ENCODE results near the gene SDHA. TPM values are rescaled to one million over a fixed set of nuclear protein-coding genes. Genes with fewer than 3 reads are reported as not detected.

Gene SDHA
- total RNA-seq, 4 donors from 2014 or later = 67.7 to 95.3 (median 78.3) TPM

GRCh38 chr5:171801-172331, 46.3 kb upstream of the SDHA start:
- Histone ChIP-seq H3K4me3 (no peak overlapping the region), H3K36me3 (no peaks in the 10 kb centered on the region), H3K27ac (no peak overlapping the region), H3K27me3 (no peaks in the 10 kb centered on the region), H3K4me1 (no peaks in the 10 kb centered on the region), H3K9me3 (no peaks in the 10 kb centered on the region)
- no peak for TF ChIP-seq EP300 (IDR thresholded peaks at IDR 0.05)
- TF ChIP-seq POLR2A (IDR thresholded peaks at IDR 0.05) = no peak
- TF ChIP-seq, protein P1, sequence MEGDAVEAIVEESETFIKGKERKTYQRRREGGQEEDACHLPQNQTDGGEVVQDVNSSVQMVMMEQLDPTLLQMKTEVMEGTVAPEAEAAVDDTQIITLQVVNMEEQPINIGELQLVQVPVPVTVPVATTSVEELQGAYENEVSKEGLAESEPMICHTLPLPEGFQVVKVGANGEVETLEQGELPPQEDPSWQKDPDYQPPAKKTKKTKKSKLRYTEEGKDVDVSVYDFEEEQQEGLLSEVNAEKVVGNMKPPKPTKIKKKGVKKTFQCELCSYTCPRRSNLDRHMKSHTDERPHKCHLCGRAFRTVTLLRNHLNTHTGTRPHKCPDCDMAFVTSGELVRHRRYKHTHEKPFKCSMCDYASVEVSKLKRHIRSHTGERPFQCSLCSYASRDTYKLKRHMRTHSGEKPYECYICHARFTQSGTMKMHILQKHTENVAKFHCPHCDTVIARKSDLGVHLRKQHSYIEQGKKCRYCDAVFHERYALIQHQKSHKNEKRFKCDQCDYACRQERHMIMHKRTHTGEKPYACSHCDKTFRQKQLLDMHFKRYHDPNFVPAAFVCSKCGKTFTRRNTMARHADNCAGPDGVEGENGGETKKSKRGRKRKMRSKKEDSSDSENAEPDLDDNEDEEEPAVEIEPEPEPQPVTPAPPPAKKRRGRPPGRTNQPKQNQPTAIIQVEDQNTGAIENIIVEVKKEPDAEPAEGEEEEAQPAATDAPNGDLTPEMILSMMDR (IDR thresholded peaks at IDR 0.05) = no peak
- WGBS, 2 donors = 83 to 87% methylated on average over 15 to 16 of the region's 23 CpGs
- DNase-seq (ENCODE audit: low spot score in 2 of 2) = no peak

GRCh38 chr5:172421-172820, 45.7 kb upstream of the SDHA start:
- 57 to 67% methylated on average over 13 of the region's 13 CpGs for WGBS, 2 donors
- H3K27ac ChIP-seq = no peak overlapping the region

GRCh38 chr5:172841-173251, 45.3 kb upstream of the SDHA start:
- DNase-seq (ENCODE audit: low spot score in 2 of 2) = no peak
- no peaks in the 10 kb centered on the region for H3K9me3 ChIP-seq
- no peaks in the 10 kb centered on the region for H3K27me3 ChIP-seq
- no peak overlapping the region for H3K27ac ChIP-seq
- 74 to 76% methylated on average over 17 of the region's 17 CpGs for WGBS, 2 donors
- no peaks in the 10 kb centered on the region for H3K4me1 ChIP-seq
- no peak for TF ChIP-seq POLR2A (IDR thresholded peaks at IDR 0.05)
- TF ChIP-seq, protein P1 (IDR thresholded peaks at IDR 0.05) = no peak
- no peak for TF ChIP-seq EP300 (IDR thresholded peaks at IDR 0.05)
- no peak overlapping the region for H3K4me3 ChIP-seq
- H3K36me3 ChIP-seq = no peaks in the 10 kb centered on the region

More at GRCh38 chr5:172421-172820, 45.7 kb upstream of the SDHA start:
- H3K4me3 ChIP-seq = no peak overlapping the region
- no peaks in the 10 kb centered on the region for H3K4me1 ChIP-seq
- no peaks in the 10 kb centered on the region for H3K9me3 ChIP-seq
- no peaks in the 10 kb centered on the region for H3K27me3 ChIP-seq
- TF ChIP-seq POLR2A (IDR thresholded peaks at IDR 0.05) (no peak), EP300 (IDR thresholded peaks at IDR 0.05) (no peak)
- TF ChIP-seq, protein P1 (IDR thresholded peaks at IDR 0.05) = no peak
- no peak for DNase-seq (ENCODE audit: low spot score in 2 of 2)
- H3K36me3 ChIP-seq = no peaks in the 10 kb centered on the region

GRCh38 chr5:173392-174290, 44.5 kb upstream of the SDHA start:
- no peak for DNase-seq (ENCODE audit: low spot score in 2 of 2)
- WGBS, 2 donors = 62 to 73% methylated on average over 20 to 21 of the region's 22 CpGs
- TF ChIP-seq EP300 (IDR thresholded peaks at IDR 0.05) (no peak), POLR2A (IDR thresholded peaks at IDR 0.05) (no peak)
- TF ChIP-seq, protein P1 (IDR thresholded peaks at IDR 0.05) = no peak

DNA sequence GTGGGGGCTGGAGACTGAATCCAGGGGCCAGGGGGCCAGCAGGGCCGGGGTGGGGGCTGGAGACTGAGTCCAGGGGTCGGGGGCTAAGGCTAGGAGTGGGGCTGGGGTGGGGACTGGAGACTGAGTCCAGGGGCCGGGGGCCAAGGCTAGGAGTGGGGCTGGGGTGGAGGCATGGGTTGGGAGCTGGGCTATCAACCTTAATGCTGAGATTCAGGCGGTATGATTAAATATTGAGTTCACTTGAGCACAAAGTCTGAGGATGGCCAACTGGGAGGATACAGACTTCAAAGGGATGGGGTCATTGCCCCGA, 43.9 kb upstream of the SDHA start:
- WGBS, 2 donors = 88 to 91% methylated on average over 5 of the region's 5 CpGs
- H3K9me3 ChIP-seq = no peaks in the 10 kb centered on the region
- H3K27me3 ChIP-seq = no peaks in the 10 kb centered on the region
- H3K4me3 ChIP-seq = no peak overlapping the region
- no peaks in the 10 kb centered on the region for H3K36me3 ChIP-seq
- no peak for DNase-seq (ENCODE audit: low spot score in 2 of 2)
- no peaks in the 10 kb centered on the region for H3K4me1 ChIP-seq
- H3K27ac ChIP-seq = no peak overlapping the region
- TF ChIP-seq, protein P1 (IDR thresholded peaks at IDR 0.05) = no peak
- no peak for TF ChIP-seq EP300 (IDR thresholded peaks at IDR 0.05)
- no peak for TF ChIP-seq POLR2A (IDR thresholded peaks at IDR 0.05)

More at GRCh38 chr5:173392-174290, 44.5 kb upstream of the SDHA start:
- no peaks in the 10 kb centered on the region for H3K9me3 ChIP-seq
- H3K27ac ChIP-seq = no peak overlapping the region
- H3K4me1 ChIP-seq = no peaks in the 10 kb centered on the region
- no peaks in the 10 kb centered on the region for H3K36me3 ChIP-seq
- H3K27me3 ChIP-seq = no peaks in the 10 kb centered on the region
- H3K4me3 ChIP-seq = no peak overlapping the region
